Breast epithelium (tissue), 4 donors: ENCODE results near the gene APOO. TPM values are rescaled to one million over a fixed set of nuclear protein-coding genes. Genes with fewer than 3 reads are reported as not detected.

Experiments
- DNase-seq, 2 donors: peaks; one replicate each; pipeline ENCODE4 v3.0.0-alpha.2; 2019; ENCODE audit warnings: low spot score in 2 of 2
- H3K27ac ChIP-seq, 2 donors: fragments of 200-600 bp; sonication (generic) in 1 of 2; one replicate each; pipeline ENCODE4 v1.5.1; 2016 to 2019; ENCODE audit warnings: mild to moderate bottlenecking in 1 of 2
- H3K27me3 ChIP-seq, 2 donors: fragments of 200-600 bp; sonication (generic) in 1 of 2; one replicate each; pipeline versions ENCODE4 v1.5.1 to v1.6.0; 2017 to 2019; ENCODE audit warnings: control low read depth in 1 of 2, mild to moderate bottlenecking in 1 of 2
- H3K36me3 ChIP-seq: fragments of 200-600 bp; one replicate; pipeline ENCODE4 v1.5.1; 2019
- H3K4me1 ChIP-seq, 2 donors: fragments of 200-600 bp; sonication (generic); one replicate each; pipeline ENCODE4 v1.5.1; 2016 to 2019; ENCODE audit warnings: control low read depth in 1 of 2
- H3K4me3 ChIP-seq, 3 donors: fragments of 200-600 bp; sonication (generic); 1 replicate in 2 of 3; 2 replicates in 1 of 3; pipeline ENCODE4 v1.5.1; 2016 to 2019; ENCODE audit warnings: mild to moderate bottlenecking in 3 of 3, moderate library complexity in 2 of 3
- H3K9me3 ChIP-seq, 2 donors: fragments of 200-600 bp; sonication (generic) in 1 of 2; one replicate each; pipeline ENCODE4 v1.5.1; 2016 to 2019; ENCODE audit warnings: control low read depth in 1 of 2
- POLR2A ChIP-seq: fragments of 450-650 bp; IDR thresholded peaks from one replicate; pipeline ENCODE4 v1.6.1; 2016; ENCODE audit warnings: antibody characterized with exemption, mild to moderate bottlenecking, moderate library complexity
- POLR2AphosphoS5 ChIP-seq, 3 donors: sonication (generic); formaldehyde crosslinking; IDR thresholded peaks; one replicate each; pipeline ENCODE4 v1.6.1; 2017; ENCODE audit warnings: antibody characterized with exemption in 3 of 3
- intact Hi-C: fragments of 100-400 bp; cut with DNase I; formaldehyde crosslinking; loops from one replicate; pipeline ENCODE4 v1.15.1; 2023; ENCODE audit warnings: low total_unique reads
- total RNA-seq, 3 donors: library from RNA; depleted of rRNA; stranded (reverse); fragments of >200 nt; gene quantifications; one replicate each; pipeline ENCODE4 v1.1.0, GENCODE V29; 2016
- TF ChIP-seq, protein P1 (sequence below), 3 donors: fragments of 450-650 bp; IDR thresholded peaks; one replicate each; pipeline ENCODE4 v1.5.1; 2016 to 2017; ENCODE audit warnings: antibody characterized with exemption in 3 of 3, mild to moderate bottlenecking in 3 of 3, moderate library complexity in 3 of 3

APOO gene
- total RNA-seq, 3 donors from 2014 or later = 5.8 to 16.7 (median 16.1) TPM

DNA sequence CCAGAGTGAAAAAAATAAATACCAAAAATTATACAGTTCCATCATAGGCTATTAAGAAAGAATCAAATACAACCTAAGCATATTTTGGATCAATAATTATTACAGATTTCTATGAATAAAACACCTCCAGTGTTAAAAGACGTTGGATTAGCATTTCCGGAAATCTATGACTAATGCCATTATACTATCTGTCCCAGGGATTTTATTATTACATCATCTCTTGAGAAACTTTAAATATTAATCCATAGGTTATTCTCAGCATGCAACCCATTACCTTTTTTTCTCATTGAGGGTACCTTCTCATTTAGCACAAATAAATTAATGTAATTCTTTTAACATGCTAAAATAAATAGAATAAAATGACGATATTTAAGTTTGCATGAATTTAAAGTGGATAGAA is 44.7 kb upstream of the APOO start:
- Histone ChIP-seq H3K9me3 (no peaks in the 10 kb centered on the region), H3K27ac (no peak overlapping the region)
- intact Hi-C loops = no loop called here

DNA sequence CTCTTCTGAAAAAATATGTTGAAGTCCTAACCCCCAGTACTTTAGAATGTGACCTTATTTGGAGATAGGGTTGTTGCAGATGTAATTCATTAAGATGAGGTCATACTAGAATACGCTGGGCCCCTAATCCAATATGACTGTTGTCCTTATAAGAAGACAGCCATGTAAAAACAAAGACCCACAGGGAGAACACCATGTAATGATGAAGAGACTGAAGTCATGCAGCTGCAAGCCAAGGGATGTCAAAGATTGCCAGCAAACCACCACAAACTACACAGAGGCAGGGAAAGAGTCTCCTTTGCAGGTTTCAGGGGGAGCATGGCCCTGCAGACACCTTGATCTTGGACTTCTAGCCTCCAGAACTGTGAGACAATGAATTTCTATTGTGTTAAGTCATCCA is 37.5 kb upstream of the APOO start:
- peaks cover 0 to 48% of the 10 kb centered on the region in 2 donors for H3K27me3 ChIP-seq
- H3K4me1 ChIP-seq = no peaks in the 10 kb centered on the region
- no peak for DNase-seq
- H3K9me3 ChIP-seq = no peaks in the 10 kb centered on the region
- TF ChIP-seq POLR2AphosphoS5 (IDR thresholded peaks at IDR 0.05) = no peak
- TF ChIP-seq, protein P1, sequence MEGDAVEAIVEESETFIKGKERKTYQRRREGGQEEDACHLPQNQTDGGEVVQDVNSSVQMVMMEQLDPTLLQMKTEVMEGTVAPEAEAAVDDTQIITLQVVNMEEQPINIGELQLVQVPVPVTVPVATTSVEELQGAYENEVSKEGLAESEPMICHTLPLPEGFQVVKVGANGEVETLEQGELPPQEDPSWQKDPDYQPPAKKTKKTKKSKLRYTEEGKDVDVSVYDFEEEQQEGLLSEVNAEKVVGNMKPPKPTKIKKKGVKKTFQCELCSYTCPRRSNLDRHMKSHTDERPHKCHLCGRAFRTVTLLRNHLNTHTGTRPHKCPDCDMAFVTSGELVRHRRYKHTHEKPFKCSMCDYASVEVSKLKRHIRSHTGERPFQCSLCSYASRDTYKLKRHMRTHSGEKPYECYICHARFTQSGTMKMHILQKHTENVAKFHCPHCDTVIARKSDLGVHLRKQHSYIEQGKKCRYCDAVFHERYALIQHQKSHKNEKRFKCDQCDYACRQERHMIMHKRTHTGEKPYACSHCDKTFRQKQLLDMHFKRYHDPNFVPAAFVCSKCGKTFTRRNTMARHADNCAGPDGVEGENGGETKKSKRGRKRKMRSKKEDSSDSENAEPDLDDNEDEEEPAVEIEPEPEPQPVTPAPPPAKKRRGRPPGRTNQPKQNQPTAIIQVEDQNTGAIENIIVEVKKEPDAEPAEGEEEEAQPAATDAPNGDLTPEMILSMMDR (IDR thresholded peaks at IDR 0.05) = no peak
- no peak for TF ChIP-seq POLR2A
- no peak overlapping the region for H3K4me3 ChIP-seq
- no peak overlapping the region for H3K27ac ChIP-seq
- H3K36me3 ChIP-seq = no peaks in the 10 kb centered on the region
- intact Hi-C loops = no loop called here

More for the DNA sequence above, 44.7 kb upstream of the APOO start:
- no peak overlapping the region for H3K4me3 ChIP-seq
- no peak for DNase-seq
- no peaks in the 10 kb centered on the region for H3K36me3 ChIP-seq
- H3K27me3 ChIP-seq = peaks cover 0 to 14% of the 10 kb centered on the region in 2 donors
- H3K4me1 ChIP-seq = no peaks in the 10 kb centered on the region
- TF ChIP-seq POLR2AphosphoS5 (IDR thresholded peaks at IDR 0.05) (no peak), POLR2A (no peak)
- TF ChIP-seq, protein P1 (IDR thresholded peaks at IDR 0.05) = no peak

DNA sequence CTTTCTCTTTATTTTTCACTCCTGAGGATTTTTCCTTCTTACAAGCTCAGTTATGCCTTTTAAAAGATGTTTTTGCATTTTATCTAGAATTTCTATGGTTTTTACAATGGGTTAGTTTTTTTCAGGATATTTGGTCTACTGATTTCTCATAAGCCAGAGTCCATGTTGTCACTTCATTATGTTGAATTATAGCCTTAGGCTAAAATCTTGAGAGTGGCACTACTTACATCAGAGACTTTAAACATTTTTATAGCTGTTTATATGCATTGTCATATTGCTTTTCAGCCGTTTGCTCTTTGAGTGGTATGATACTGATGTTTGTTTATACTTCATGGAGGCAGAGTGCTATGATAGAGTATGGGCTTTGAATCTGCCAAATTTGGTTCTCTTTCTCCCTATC is 36.5 kb upstream of the APOO start:
- Histone ChIP-seq H3K4me3 (no peak overlapping the region), H3K4me1 (no peaks in the 10 kb centered on the region), H3K27ac (no peak overlapping the region), H3K9me3 (no peaks in the 10 kb centered on the region), H3K36me3 (no peaks in the 10 kb centered on the region), H3K27me3 (peaks cover 0 to 41% of the 10 kb centered on the region in 2 donors)
- DNase-seq = no peak
- intact Hi-C loops = no loop called here
- TF ChIP-seq POLR2AphosphoS5 (IDR thresholded peaks at IDR 0.05) (no peak), POLR2A (no peak)
- TF ChIP-seq, protein P1 (IDR thresholded peaks at IDR 0.05) = no peak

DNA sequence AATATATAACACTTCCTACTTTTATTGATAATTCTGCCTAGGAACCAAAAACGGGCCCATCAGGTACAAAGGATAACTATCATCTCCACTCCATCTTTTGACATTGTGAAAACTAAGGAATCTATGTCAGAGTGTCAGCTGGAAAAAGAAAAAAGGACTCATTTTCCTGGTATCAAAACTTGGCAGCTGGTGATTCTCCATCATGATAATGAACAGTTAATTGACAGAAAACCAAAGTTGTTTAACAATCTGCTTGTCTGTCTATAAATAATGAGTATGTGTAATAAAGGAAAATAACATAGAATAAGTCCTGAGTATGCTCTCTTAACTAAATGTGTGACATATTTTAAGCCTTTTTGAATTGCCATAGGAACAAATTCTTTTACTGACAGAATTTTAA is 31.5 kb upstream of the APOO start:
- TF ChIP-seq POLR2A (no peak), POLR2AphosphoS5 (IDR thresholded peaks at IDR 0.05) (no peak)
- TF ChIP-seq, protein P1 (IDR thresholded peaks at IDR 0.05) = no peak
- intact Hi-C loops = no loop called here

DNA sequence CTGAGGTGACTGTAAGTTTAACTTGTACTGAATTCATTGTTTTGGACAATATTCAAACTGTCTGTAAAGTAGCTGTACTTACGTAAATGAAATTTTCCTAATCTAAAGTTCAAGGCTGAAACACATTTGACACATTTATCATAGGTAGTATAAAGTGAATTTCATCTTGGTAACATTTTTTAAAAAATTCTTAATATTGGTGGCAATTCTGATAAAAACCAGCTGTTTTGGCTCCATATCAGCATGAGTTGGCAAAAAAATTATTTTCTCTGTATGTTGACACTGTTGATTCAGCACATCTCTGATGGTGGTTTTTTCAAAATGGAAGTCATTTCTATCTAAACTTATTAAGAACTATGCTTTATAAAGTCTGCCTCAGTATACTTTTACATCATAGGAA is 31.0 kb upstream of the APOO start:
- Histone ChIP-seq H3K4me3 (no peak overlapping the region), H3K27ac (no peak overlapping the region), H3K4me1 (no peaks in the 10 kb centered on the region), H3K9me3 (no peaks in the 10 kb centered on the region), H3K27me3 (peaks cover 0 to 45% of the 10 kb centered on the region in 2 donors), H3K36me3 (no peaks in the 10 kb centered on the region)
- no peak for DNase-seq
- intact Hi-C loops = no loop called here
- TF ChIP-seq POLR2AphosphoS5 (IDR thresholded peaks at IDR 0.05) (no peak), POLR2A (no peak)
- TF ChIP-seq, protein P1 (IDR thresholded peaks at IDR 0.05) = no peak

More for the DNA sequence above, 31.5 kb upstream of the APOO start:
- H3K27me3 ChIP-seq = peaks cover 0 to 51% of the 10 kb centered on the region in 2 donors
- DNase-seq = no peak
- no peak overlapping the region for H3K27ac ChIP-seq
- no peaks in the 10 kb centered on the region for H3K36me3 ChIP-seq
- H3K4me3 ChIP-seq = no peak overlapping the region
- H3K4me1 ChIP-seq = no peaks in the 10 kb centered on the region
- H3K9me3 ChIP-seq = no peaks in the 10 kb centered on the region
